Activated T-helper 2 cell treated with anti-CD3 and anti-CD28 coated beads, Interferon-gamma antibody, Interleukin-2, Interleukin-4, amounts not matched to agents 10 μg/mL and 5 μg/mL and 100 μg/mL, durations not matched to agents 14 hours and 24 hours and 36 hours (primary cell): ENCODE data around the gene SGSM2. TPM values are rescaled to one million over a fixed set of nuclear protein-coding genes. Genes with fewer than 3 reads are reported as not detected.

Experiments
- DNase-seq: peaks from one replicate; pipeline ENCODE4 v3.0.0; 2021; ENCODE audit warnings: low spot score
- H3K27ac Mint-ChIP-seq: one replicate; pipeline ENCODE4 v1.8.0; 2021; ENCODE audit warnings: mixed read lengths
- H3K27me3 Mint-ChIP-seq: one replicate; pipeline ENCODE4 v1.8.0; 2021; ENCODE audit warnings: low read depth, mixed read lengths
- H3K36me3 Mint-ChIP-seq: one replicate; pipeline ENCODE4 v1.8.0; 2021; ENCODE audit warnings: low read depth, mixed read lengths
- H3K4me1 Mint-ChIP-seq: one replicate; pipeline ENCODE4 v1.8.0; 2021; ENCODE audit warnings: low read depth, mixed read lengths
- H3K4me3 Mint-ChIP-seq: one replicate; pipeline ENCODE4 v1.8.0; 2021; ENCODE audit warnings: low read depth, mild to moderate bottlenecking, moderate library complexity, mixed read lengths
- H3K9me3 Mint-ChIP-seq: one replicate; pipeline ENCODE4 v1.8.0; 2021; ENCODE audit warnings: mixed read lengths
- intact Hi-C: fragments of 100-400 bp; cut with micrococcal nuclease; formaldehyde crosslinking; loops from one replicate; pipeline ENCODE4 v1.15.1; 2023
- total RNA-seq: library from RNA; stranded (reverse); gene quantifications from 2 replicates; pipeline ENCODE4 v1.2.3, GENCODE V29; 2022

Gene SGSM2
- total RNA-seq, 1 donor from 2014 or later, result 55.4 TPM

- Mint-ChIP-seq H3K9me3 (no peaks in the 10 kb centered on the region), H3K4me3 (no peak overlapping the region), H3K27ac (no peak overlapping the region), H3K4me1 (no peaks in the 10 kb centered on the region), H3K36me3 (peaks cover 8% of the 10 kb centered on the region), H3K27me3 (no peaks in the 10 kb centered on the region)
- intact Hi-C loops, result no loop called here
- DNase-seq, result no peak
Observed at GRCh38 chr17:2346475-2346874, 9.2 kb downstream of the SGSM2 start.

- H3K4me1 Mint-ChIP-seq, result peaks cover under 1% of the 10 kb centered on the region
- no peaks in the 10 kb centered on the region for H3K9me3 Mint-ChIP-seq
- H3K27me3 Mint-ChIP-seq, result no peaks in the 10 kb centered on the region
- intact Hi-C loops, result no loop called here
- H3K36me3 Mint-ChIP-seq, result no peaks in the 10 kb centered on the region
- no peak for DNase-seq
- no peak overlapping the region for H3K4me3 Mint-ChIP-seq
- H3K27ac Mint-ChIP-seq, result no peak overlapping the region
Observed at GRCh38 chr17:2347805-2348685, 10.7 kb downstream of the SGSM2 start.

- Mint-ChIP-seq H3K27me3 (no peaks in the 10 kb centered on the region), H3K9me3 (no peaks in the 10 kb centered on the region), H3K36me3 (no peaks in the 10 kb centered on the region), H3K4me1 (peaks cover 11% of the 10 kb centered on the region), H3K4me3 (no peak overlapping the region), H3K27ac (no peak overlapping the region)
- intact Hi-C loops, result no loop called here
- DNase-seq, result no peak
Observed at GRCh38 chr17:2351269-2351668, 14.0 kb downstream of the SGSM2 start.

GRCh38 chr17:2354311-2354710, 17.0 kb downstream of the SGSM2 start:
- no peaks in the 10 kb centered on the region for H3K9me3 Mint-ChIP-seq
- H3K27me3 Mint-ChIP-seq, result no peaks in the 10 kb centered on the region
- peaks cover 11% of the 10 kb centered on the region for H3K4me1 Mint-ChIP-seq
- H3K36me3 Mint-ChIP-seq, result no peaks in the 10 kb centered on the region
- H3K27ac Mint-ChIP-seq, result no peak overlapping the region
- intact Hi-C loops, result no loop called here
- H3K4me3 Mint-ChIP-seq, result no peak overlapping the region
- no peak for DNase-seq

- Mint-ChIP-seq H3K4me1 (peaks cover 11% of the 10 kb centered on the region), H3K9me3 (no peaks in the 10 kb centered on the region), H3K36me3 (no peaks in the 10 kb centered on the region), H3K4me3 (no peak overlapping the region), H3K27me3 (no peaks in the 10 kb centered on the region), H3K27ac (no peak overlapping the region)
- DNase-seq, result no peak
- intact Hi-C loops, result no loop called here
Observed at GRCh38 chr17:2357237-2357636, 19.9 kb downstream of the SGSM2 start.

- Mint-ChIP-seq H3K36me3 (no peaks in the 10 kb centered on the region), H3K27me3 (no peaks in the 10 kb centered on the region), H3K27ac (no peak overlapping the region), H3K4me3 (no peak overlapping the region), H3K9me3 (no peaks in the 10 kb centered on the region), H3K4me1 (peaks cover 11% of the 10 kb centered on the region)
- intact Hi-C loops, result no loop called here
- DNase-seq, result no peak
Observed at GRCh38 chr17:2357931-2358434, 20.7 kb downstream of the SGSM2 start.

- intact Hi-C loops, result no loop called here
- H3K27me3 Mint-ChIP-seq, result no peaks in the 10 kb centered on the region
- no peaks in the 10 kb centered on the region for H3K9me3 Mint-ChIP-seq
- no peaks in the 10 kb centered on the region for H3K4me1 Mint-ChIP-seq
- no peak for DNase-seq
- no peak overlapping the region for H3K27ac Mint-ChIP-seq
- H3K4me3 Mint-ChIP-seq, result no peak overlapping the region
- no peaks in the 10 kb centered on the region for H3K36me3 Mint-ChIP-seq
Observed at GRCh38 chr17:2361010-2361760, 23.9 kb downstream of the SGSM2 start.

- no peak overlapping the region for H3K27ac Mint-ChIP-seq
- no peak overlapping the region for H3K4me3 Mint-ChIP-seq
- H3K4me1 Mint-ChIP-seq, result no peaks in the 10 kb centered on the region
- no peak for DNase-seq
- intact Hi-C loops, result no loop called here
- no peaks in the 10 kb centered on the region for H3K9me3 Mint-ChIP-seq
- H3K36me3 Mint-ChIP-seq, result peaks cover 3% of the 10 kb centered on the region
- H3K27me3 Mint-ChIP-seq, result no peaks in the 10 kb centered on the region
Observed at GRCh38 chr17:2362016-2362415, 24.7 kb downstream of the SGSM2 start.

GRCh38 chr17:2362416-2362815, 25.1 kb downstream of the SGSM2 start:
- intact Hi-C loops, result no loop called here
- H3K4me1 Mint-ChIP-seq, result no peaks in the 10 kb centered on the region
- H3K27ac Mint-ChIP-seq, result no peak overlapping the region
- H3K36me3 Mint-ChIP-seq, result peaks cover 3% of the 10 kb centered on the region
- no peaks in the 10 kb centered on the region for H3K9me3 Mint-ChIP-seq
- no peaks in the 10 kb centered on the region for H3K27me3 Mint-ChIP-seq
- H3K4me3 Mint-ChIP-seq, result no peak overlapping the region
- no peak for DNase-seq

GRCh38 chr17:2362881-2363280, 25.6 kb downstream of the SGSM2 start:
- Mint-ChIP-seq H3K4me1 (no peaks in the 10 kb centered on the region), H3K4me3 (no peak overlapping the region), H3K27me3 (no peaks in the 10 kb centered on the region), H3K36me3 (peaks cover 3% of the 10 kb centered on the region), H3K9me3 (no peaks in the 10 kb centered on the region), H3K27ac (no peak overlapping the region)
- no peak for DNase-seq
- intact Hi-C loops, result no loop called here

- intact Hi-C loops, result no loop called here
- no peak for DNase-seq
- Mint-ChIP-seq H3K36me3 (peaks cover 3% of the 10 kb centered on the region), H3K4me3 (no peak overlapping the region), H3K27me3 (no peaks in the 10 kb centered on the region), H3K9me3 (no peaks in the 10 kb centered on the region), H3K27ac (no peak overlapping the region), H3K4me1 (no peaks in the 10 kb centered on the region)
Observed at GRCh38 chr17:2363318-2363717, 26.0 kb downstream of the SGSM2 start.

GRCh38 chr17:2363851-2364762, 26.8 kb downstream of the SGSM2 start:
- Mint-ChIP-seq H3K27me3 (no peaks in the 10 kb centered on the region), H3K36me3 (peaks cover 3% of the 10 kb centered on the region), H3K4me3 (no peak overlapping the region), H3K27ac (no peak overlapping the region), H3K4me1 (no peaks in the 10 kb centered on the region), H3K9me3 (no peaks in the 10 kb centered on the region)
- no peak for DNase-seq
- intact Hi-C loops, result no loop called here
